ENCODE data around the gene TMEM87A. TPM values are rescaled to one million over a fixed set of nuclear protein-coding genes. Genes with fewer than 3 reads are reported as not detected.

Gene TMEM87A
- polyA plus RNA-seq, 5 donors = 61.6 to 76.1 (median 74.7) TPM

DNA sequence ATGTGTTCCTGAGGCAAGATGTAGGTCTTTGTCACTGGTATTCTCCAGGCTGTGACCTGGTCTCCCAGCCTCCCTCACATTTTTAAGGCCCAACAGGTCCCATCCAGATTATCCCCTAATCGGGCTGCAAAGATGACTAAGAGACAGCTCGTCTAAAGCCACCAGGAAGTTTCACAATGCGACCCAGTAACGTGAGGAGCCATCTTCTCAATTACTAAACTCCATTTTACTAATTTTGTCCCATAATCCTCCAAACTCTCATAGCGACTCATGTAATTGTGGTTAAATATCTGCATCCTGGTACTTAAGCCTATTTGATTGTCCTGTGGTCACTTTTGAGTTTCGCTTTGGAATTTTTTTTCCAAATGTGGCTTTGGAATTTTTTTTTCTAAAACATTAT is 108.1 kb downstream of the TMEM87A start:
- no peak for DNase-seq

DNA sequence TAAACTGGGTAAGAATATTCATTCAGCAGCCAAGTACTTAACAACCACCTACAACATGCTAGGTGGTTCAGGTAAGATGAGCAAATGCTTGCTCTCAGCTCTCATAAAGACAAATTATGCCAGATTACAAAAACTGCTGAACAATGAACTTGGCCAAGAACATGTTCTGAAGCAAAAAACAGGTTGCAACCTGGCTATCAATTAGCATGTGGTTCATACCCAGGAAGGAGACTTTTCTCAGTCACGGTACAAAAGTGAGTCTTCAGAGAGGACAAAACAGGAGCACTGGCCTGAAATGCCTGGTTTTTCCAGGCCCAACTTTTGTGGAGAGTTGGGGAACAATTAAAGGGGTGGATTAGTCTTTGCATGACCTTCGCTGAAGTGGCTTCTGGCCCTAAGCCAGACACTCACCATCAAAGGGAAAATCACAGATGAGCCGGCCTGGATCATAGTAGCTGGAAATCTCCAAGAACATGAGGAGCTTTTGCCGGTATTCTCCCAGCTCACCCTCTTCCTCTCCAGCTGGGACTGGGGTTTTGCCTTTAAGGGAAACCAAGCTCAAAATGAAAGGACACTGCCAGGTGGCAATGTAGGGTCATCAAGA is 109.2 kb downstream of the TMEM87A start:
- DNase-seq = no peak

DNA sequence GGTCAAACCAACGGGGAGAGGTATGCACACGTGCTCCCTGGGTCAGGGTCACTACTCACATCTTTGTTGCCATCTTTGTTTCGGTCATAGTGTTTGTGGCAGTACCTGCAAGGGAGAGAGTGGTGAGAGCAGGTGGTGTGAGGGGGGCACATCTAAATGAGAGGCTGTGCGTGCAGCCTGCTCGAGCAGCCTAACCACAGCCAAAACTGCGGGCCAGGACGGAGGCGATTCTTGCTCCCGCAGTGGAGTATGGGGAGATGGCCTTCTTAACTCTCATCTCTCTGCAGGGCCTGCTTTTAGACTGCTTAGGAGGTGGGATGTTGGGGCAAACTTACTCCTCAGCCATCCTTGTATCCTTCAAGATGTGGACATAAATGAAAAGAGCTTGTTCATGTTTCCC is 109.9 kb downstream of the TMEM87A start:
- DNase-seq = no peak

Other genes starting within 250 kb of the TMEM87A start
- gene PLA2G4D, start 178.9 kb downstream of the TMEM87A start, polyA plus RNA-seq (ENCODE audit: insufficient read depth in 1 of 5, insufficient read length in 5 of 5, low replicate concordance in 1 of 5) = under 1 TPM; 0.12 to 0.18 (median 0.16) TPM
- gene PLA2G4F, start 116.8 kb downstream of the TMEM87A start, polyA plus RNA-seq (ENCODE audit: insufficient read depth in 1 of 5, insufficient read length in 5 of 5, low replicate concordance in 1 of 5) = 10 to 100 TPM in 2 of 5 donors, 1 to 10 TPM in 3; 4.2 to 12.9 (median 8.3) TPM
- 10 to 100 TPM; 63.7 to 90.3 (median 84.0) TPM for gene VPS39, start 65.1 kb downstream of the TMEM87A start, polyA plus RNA-seq (ENCODE audit: insufficient read depth in 1 of 5, insufficient read length in 5 of 5, low replicate concordance in 1 of 5)
- gene GANC, start 232 bp downstream of the TMEM87A start, polyA plus RNA-seq (ENCODE audit: insufficient read depth in 1 of 5, insufficient read length in 5 of 5, low replicate concordance in 1 of 5) = 10 to 100 TPM; 22.7 to 42.3 (median 35.1) TPM
- 10 to 100 TPM; 12.5 to 30.3 (median 16.7) TPM for gene CAPN3, start 86.1 kb upstream of the TMEM87A start, polyA plus RNA-seq (ENCODE audit: insufficient read depth in 1 of 5, insufficient read length in 5 of 5, low replicate concordance in 1 of 5)
- 10 to 100 TPM; 37.3 to 53.1 (median 46.1) TPM for gene ZNF106, start 217.7 kb upstream of the TMEM87A start, polyA plus RNA-seq (ENCODE audit: insufficient read depth in 1 of 5, insufficient read length in 5 of 5, low replicate concordance in 1 of 5)
- 10 to 100 TPM; 67.8 to 99.1 (median 91.9) TPM for gene SNAP23, start 222.2 kb upstream of the TMEM87A start, polyA plus RNA-seq (ENCODE audit: insufficient read depth in 1 of 5, insufficient read length in 5 of 5, low replicate concordance in 1 of 5)